ENCODE results near the gene GPN2.
A peak's percentile ranks its signal among the peaks of the same experiment; 100 is the strongest.
"Not testable (repeated sequence)": the region's sequence is repeated elsewhere in the genome, so short reads cannot be mapped to it uniquely, and the experiment has no call there.

Gene GPN2

DNA sequence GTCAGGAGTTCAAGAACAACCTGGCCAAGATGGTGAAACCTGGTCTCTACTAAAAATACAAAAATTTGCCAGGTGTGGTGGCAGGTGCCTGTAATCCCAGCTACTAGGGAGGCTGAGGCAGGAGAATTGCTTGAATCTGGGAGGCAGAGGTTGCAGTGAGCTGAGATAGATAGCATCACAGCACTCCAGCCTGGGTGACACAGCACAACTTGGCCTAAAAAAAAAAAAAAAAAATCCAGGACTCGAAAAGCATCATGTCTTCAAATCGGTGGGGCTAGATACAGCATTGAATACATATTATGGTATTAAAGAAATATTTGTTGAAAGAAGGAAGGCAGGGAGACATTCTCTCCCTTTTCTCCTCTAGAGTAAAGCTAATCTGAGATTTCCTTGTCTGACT lies 17.0 kb downstream of the GPN2 start:
- H3K36me3 ChIP-seq (ENCODE audit: control insufficient read depth in 1 of 2, insufficient read depth in 2 of 2, low read length in 2 of 2): peaks cover 12 to 18% of the 10 kb centered on the region in 2 donors
- not testable (repeated sequence) for H3K4me3 ChIP-seq (ENCODE audit: low read depth in 1 of 2, low read length in 2 of 2); H3K27ac ChIP-seq (ENCODE audit: low read length); H3K27me3 ChIP-seq (ENCODE audit: low read depth, low read length); H3K4me1 ChIP-seq (ENCODE audit: control insufficient read depth in 1 of 2, insufficient read depth in 2 of 2, low read length in 2 of 2); H3K9me3 ChIP-seq (ENCODE audit: control insufficient read depth in 1 of 2, low read length in 2 of 2)

DNA sequence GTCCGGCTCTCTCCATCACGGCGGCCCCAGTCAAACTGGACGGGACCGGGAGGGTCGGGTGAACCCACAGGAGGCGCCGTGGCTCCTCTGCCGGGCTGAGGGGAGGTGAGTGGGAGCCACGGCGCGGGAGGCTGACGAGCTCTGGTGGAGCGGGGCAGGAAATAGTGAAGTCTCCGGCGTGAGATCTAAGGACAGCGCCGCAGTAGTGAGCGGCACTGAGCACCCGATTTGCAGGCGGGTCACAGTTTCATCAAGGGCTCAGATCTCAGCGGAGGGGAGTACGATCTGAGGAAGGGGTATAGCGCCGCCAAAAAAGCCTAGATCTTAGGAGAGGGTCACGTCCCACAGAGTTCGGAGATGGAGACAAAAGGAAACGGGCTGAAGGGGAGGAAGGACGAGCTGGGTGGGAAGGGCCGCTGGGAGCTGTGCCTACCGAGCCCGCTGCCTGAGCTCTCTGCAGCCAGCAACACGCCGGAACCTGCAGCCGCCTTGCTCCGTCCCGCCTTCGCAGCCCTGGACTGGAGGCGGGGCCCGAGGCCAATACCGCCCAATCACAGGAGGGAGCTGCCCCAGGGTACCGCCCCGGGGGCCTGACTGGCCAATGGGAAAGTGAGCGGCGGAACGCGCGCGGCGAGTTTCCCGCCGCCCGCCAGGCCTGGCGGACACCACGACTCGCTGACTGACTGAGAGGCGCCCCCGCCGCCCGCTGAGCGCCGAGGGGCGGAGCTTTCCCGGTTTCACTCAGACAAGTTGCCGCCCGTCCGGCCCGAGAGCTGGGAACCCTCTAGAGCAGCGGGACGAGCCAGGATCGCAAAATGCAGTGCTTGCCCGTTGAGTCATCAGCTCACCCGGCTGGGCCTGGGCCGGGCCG lies 25.2 kb downstream of the GPN2 start:
- H3K4me3 ChIP-seq (ENCODE audit: low read depth in 1 of 2, low read length in 2 of 2): peak overlapping the region; percentile 70
- no peaks in the 10 kb centered on the region for H3K36me3 ChIP-seq (ENCODE audit: control insufficient read depth in 1 of 2, insufficient read depth in 2 of 2, low read length in 2 of 2)
- H3K4me1 ChIP-seq (ENCODE audit: control insufficient read depth in 1 of 2, insufficient read depth in 2 of 2, low read length in 2 of 2): peaks cover 0 to 9% of the 10 kb centered on the region in 2 donors
- H3K27ac ChIP-seq (ENCODE audit: low read length): peak overlapping the region; percentile 93
- H3K9me3 ChIP-seq (ENCODE audit: control insufficient read depth in 1 of 2, low read length in 2 of 2): no peaks in the 10 kb centered on the region
- no peaks in the 10 kb centered on the region for H3K27me3 ChIP-seq (ENCODE audit: low read depth, low read length)

DNA sequence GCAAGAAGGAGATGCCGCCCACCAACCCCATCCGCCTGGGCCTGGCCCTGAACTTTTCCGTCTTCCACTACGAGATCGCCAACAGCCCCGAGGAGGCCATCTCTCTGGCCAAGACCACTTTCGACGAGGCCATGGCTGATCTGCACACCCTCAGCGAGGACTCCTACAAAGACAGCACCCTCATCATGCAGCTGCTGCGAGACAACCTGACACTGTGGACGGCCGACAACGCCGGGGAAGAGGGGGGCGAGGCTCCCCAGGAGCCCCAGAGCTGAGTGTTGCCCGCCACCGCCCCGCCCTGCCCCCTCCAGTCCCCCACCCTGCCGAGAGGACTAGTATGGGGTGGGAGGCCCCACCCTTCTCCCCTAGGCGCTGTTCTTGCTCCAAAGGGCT lies 26.4 kb downstream of the GPN2 start:
- Histone ChIP-seq H3K36me3 (ENCODE audit: control insufficient read depth in 1 of 2, insufficient read depth in 2 of 2, low read length in 2 of 2) (no peaks in the 10 kb centered on the region), H3K4me3 (ENCODE audit: low read depth in 1 of 2, low read length in 2 of 2) (peak overlapping the region; percentile 70), H3K27me3 (ENCODE audit: low read depth, low read length) (no peaks in the 10 kb centered on the region), H3K4me1 (ENCODE audit: control insufficient read depth in 1 of 2, insufficient read depth in 2 of 2, low read length in 2 of 2) (peaks cover 0 to 9% of the 10 kb centered on the region in 2 donors), H3K27ac (ENCODE audit: low read length) (peak overlapping the region; percentile 79), H3K9me3 (ENCODE audit: control insufficient read depth in 1 of 2, low read length in 2 of 2) (no peaks in the 10 kb centered on the region)

DNA sequence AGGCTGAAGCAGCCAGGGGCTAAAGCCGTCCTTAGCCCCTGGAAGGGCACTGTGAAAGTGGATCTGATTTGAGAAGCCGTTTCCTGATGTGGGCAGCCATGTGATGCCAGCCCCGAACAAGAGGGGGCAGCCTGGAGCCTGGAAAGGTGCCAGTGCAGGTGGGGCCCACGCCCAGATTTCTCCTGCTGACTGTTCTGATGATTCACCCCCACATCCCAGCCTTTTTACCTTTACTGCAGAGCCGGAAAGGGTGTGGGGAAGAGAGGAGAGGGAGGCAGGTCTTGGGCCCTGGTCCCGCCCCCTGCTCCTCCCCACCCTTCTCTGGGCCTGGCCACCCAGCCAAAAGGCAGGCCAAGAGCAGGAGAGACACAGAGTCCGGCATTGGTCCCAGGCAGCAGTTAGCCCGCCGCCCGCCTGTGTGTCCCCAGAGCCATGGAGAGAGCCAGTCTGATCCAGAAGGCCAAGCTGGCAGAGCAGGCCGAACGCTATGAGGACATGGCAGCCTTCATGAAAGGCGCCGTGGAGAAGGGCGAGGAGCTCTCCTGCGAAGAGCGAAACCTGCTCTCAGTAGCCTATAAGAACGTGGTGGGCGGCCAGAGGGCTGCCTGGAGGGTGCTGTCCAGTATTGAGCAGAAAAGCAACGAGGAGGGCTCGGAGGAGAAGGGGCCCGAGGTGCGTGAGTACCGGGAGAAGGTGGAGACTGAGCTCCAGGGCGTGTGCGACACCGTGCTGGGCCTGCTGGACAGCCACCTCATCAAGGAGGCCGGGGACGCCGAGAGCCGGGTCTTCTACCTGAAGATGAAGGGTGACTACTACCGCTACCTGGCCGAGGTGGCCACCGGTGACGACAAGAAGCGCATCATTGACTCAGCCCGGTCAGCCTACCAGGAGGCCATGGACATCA lies 27.1 kb downstream of the GPN2 start, which contains the start of gene SFN:
SFN (plus strand) TSS at position 369 of the 904 bp plus-strand sequence; CDS start at position 433, 64 bp downstream.
- Histone ChIP-seq H3K27me3 (ENCODE audit: low read depth, low read length) (no peaks in the 10 kb centered on the region), H3K27ac (ENCODE audit: low read length) (peak within 1 kb of the TSS; percentile 79), H3K9me3 (ENCODE audit: control insufficient read depth in 1 of 2, low read length in 2 of 2) (no peaks in the 10 kb centered on the region), H3K4me3 (ENCODE audit: low read depth in 1 of 2, low read length in 2 of 2) (peak within 1 kb of the TSS; percentile 70), H3K4me1 (ENCODE audit: control insufficient read depth in 1 of 2, insufficient read depth in 2 of 2, low read length in 2 of 2) (peaks cover 0 to 9% of the 10 kb centered on the region in 2 donors), H3K36me3 (ENCODE audit: control insufficient read depth in 1 of 2, insufficient read depth in 2 of 2, low read length in 2 of 2) (peaks cover 0 to 3% of the 10 kb centered on the region in 2 donors)

DNA sequence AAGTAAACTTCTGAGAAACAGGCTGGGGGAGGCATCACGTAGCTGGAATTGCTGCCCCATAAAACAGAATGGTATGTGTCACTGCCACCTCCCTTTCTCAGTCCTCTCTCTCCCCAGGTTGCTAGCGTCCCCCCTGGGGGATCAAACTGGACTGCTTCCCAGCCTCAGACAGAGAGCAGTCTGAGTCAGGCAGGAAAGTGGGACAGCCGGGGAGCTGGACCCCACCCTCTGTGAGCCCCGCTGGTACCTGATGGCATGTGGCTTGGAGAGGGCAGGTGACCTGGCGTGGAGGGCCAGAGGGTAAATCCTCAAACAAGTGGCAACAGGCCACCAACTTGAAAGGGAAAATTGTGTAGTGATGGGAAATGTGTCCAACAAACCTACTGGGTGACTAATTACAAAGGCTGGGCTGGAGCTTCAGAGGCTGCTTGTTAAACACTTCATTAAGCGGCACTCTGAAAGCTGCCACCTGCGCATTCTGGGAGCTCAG lies 28.1 kb downstream of the GPN2 start:
- Histone ChIP-seq H3K4me3 (ENCODE audit: low read depth in 1 of 2, low read length in 2 of 2) (no peak overlapping the region), H3K27ac (ENCODE audit: low read length) (no peak overlapping the region), H3K27me3 (ENCODE audit: low read depth, low read length) (no peaks in the 10 kb centered on the region), H3K36me3 (ENCODE audit: control insufficient read depth in 1 of 2, insufficient read depth in 2 of 2, low read length in 2 of 2) (peaks cover 0 to 10% of the 10 kb centered on the region in 2 donors), H3K9me3 (ENCODE audit: control insufficient read depth in 1 of 2, low read length in 2 of 2) (no peaks in the 10 kb centered on the region), H3K4me1 (ENCODE audit: control insufficient read depth in 1 of 2, insufficient read depth in 2 of 2, low read length in 2 of 2) (peaks cover 0 to 9% of the 10 kb centered on the region in 2 donors)

DNA sequence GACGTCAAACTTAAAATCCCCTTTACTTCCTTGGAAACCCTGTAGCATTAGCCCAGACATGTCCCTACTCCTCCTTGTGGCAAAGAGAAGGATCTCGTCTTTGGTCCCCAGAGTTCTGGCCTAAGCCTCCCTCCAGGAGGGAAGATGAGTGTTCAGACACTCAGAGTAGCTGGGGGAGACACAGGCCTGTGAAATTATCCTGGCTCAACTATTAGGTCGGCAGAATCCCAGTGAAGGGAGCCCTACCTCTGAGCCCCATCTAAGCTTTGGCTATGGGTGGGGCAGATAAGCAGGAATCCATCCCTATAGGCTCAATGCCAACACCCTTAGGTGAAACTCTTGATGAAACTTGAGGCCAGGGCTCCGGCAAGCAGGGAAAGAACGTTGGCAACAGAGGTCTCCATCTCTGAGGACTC lies 28.8 kb downstream of the GPN2 start:
- Histone ChIP-seq H3K27ac (ENCODE audit: low read length) (no peak overlapping the region), H3K4me1 (ENCODE audit: control insufficient read depth in 1 of 2, insufficient read depth in 2 of 2, low read length in 2 of 2) (peaks cover 0 to 9% of the 10 kb centered on the region in 2 donors), H3K27me3 (ENCODE audit: low read depth, low read length) (no peaks in the 10 kb centered on the region), H3K9me3 (ENCODE audit: control insufficient read depth in 1 of 2, low read length in 2 of 2) (no peaks in the 10 kb centered on the region), H3K4me3 (ENCODE audit: low read depth in 1 of 2, low read length in 2 of 2) (no peak overlapping the region), H3K36me3 (ENCODE audit: control insufficient read depth in 1 of 2, insufficient read depth in 2 of 2, low read length in 2 of 2) (peaks cover 0 to 16% of the 10 kb centered on the region in 2 donors)

DNA sequence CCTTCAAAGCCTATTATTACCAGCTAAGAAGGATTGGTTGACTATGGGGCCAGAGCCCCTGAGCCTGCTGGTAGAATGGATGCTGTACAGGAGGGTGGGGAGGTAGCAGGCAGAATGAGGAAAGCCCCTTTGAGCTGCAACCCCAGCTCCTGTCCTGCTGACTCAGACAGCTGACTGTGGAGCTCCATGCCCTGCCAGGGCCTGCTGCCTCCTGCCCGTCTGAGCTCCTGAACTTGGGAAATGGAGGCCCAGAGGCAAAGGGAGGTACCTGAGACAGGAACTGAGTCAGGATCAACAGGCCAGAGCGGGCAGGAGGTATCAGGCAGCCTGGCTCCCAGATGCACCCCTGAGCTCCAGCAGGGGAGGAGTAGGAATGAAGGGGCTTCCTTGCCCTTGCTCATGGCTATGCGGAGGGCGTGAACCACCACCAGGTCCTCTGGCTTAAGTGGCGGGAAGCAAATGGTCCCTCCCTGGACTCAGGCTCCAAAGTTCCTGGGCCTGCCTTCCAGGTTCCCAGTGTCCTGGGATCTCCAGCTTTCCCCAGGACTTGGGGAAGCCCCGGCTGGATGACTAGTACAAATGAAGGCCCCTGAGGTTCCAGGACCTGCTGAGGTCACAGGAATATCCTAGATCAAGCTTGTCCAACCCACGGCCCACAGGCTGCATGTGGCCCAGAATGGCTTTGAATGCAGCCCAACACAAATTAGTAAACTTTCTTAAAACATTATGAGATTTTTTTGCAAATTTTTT lies 31.0 kb downstream of the GPN2 start:
- H3K4me3 ChIP-seq (ENCODE audit: low read depth in 1 of 2, low read length in 2 of 2): no peak overlapping the region
- H3K36me3 ChIP-seq (ENCODE audit: control insufficient read depth in 1 of 2, insufficient read depth in 2 of 2, low read length in 2 of 2): peaks cover 8 to 37% of the 10 kb centered on the region in 2 donors
- H3K4me1 ChIP-seq (ENCODE audit: control insufficient read depth in 1 of 2, insufficient read depth in 2 of 2, low read length in 2 of 2): peaks cover 0 to 4% of the 10 kb centered on the region in 2 donors
- H3K9me3 ChIP-seq (ENCODE audit: control insufficient read depth in 1 of 2, low read length in 2 of 2): no peaks in the 10 kb centered on the region
- H3K27ac ChIP-seq (ENCODE audit: low read length): no peak overlapping the region
- H3K27me3 ChIP-seq (ENCODE audit: low read depth, low read length): no peaks in the 10 kb centered on the region

DNA sequence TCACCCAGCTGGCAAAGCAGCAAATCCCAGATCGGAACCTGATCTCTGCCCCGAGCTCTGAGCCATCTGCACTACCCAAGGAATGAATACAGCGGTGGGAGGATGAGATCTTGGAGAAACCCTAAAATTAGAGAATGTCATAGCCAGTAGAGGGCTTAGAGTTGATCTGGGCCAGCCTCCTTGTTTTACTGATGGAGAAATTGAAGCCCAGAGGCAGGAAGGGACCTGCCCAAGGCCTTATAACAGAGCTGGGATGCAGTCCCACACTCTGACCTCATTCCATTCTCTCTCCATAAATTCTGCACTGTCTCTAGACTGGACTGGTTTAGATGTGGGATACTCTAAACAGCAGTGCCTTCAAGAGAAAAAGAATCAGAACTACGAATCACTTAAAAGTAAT lies 31.9 kb downstream of the GPN2 start:
- Histone ChIP-seq H3K9me3 (ENCODE audit: control insufficient read depth in 1 of 2, low read length in 2 of 2) (no peaks in the 10 kb centered on the region), H3K4me3 (ENCODE audit: low read depth in 1 of 2, low read length in 2 of 2) (no peak overlapping the region), H3K27ac (ENCODE audit: low read length) (no peak overlapping the region), H3K36me3 (ENCODE audit: control insufficient read depth in 1 of 2, insufficient read depth in 2 of 2, low read length in 2 of 2) (peaks cover 17 to 46% of the 10 kb centered on the region in 2 donors), H3K27me3 (ENCODE audit: low read depth, low read length) (no peaks in the 10 kb centered on the region), H3K4me1 (ENCODE audit: control insufficient read depth in 1 of 2, insufficient read depth in 2 of 2, low read length in 2 of 2) (no peaks in the 10 kb centered on the region)

DNA sequence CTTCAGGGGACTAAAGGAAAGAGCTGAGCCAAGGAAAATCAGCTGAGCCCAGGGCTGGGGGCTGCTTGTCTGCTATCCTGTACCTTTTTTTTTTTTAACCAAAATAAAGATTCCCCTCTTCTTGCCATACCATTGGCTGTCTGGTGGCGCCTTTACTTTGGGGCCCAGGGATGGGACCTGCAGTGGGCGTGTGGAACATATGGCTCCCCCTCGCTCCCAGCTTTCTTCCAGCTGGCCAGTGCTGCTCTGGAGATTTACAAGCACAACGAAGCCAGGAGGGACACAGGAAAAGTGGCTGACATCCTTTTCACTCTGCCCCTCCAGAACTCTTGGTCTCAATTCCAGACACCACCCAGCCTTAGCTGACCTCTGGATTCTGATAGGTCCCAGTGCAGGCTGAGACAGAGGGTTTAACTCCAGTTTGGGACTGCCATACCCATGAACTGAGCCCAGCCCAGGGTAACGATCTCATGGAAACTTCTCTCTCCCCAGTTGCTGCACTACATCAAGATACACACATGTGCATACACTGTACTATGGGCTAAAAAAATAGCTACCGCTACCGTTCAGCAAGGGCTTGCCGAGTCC lies 32.5 kb downstream of the GPN2 start:
- Histone ChIP-seq H3K4me3 (ENCODE audit: low read depth in 1 of 2, low read length in 2 of 2) (no peak overlapping the region), H3K36me3 (ENCODE audit: control insufficient read depth in 1 of 2, insufficient read depth in 2 of 2, low read length in 2 of 2) (peaks cover 21 to 52% of the 10 kb centered on the region in 2 donors), H3K9me3 (ENCODE audit: control insufficient read depth in 1 of 2, low read length in 2 of 2) (no peaks in the 10 kb centered on the region), H3K4me1 (ENCODE audit: control insufficient read depth in 1 of 2, insufficient read depth in 2 of 2, low read length in 2 of 2) (no peaks in the 10 kb centered on the region), H3K27ac (ENCODE audit: low read length) (no peak overlapping the region), H3K27me3 (ENCODE audit: low read depth, low read length) (no peaks in the 10 kb centered on the region)

DNA sequence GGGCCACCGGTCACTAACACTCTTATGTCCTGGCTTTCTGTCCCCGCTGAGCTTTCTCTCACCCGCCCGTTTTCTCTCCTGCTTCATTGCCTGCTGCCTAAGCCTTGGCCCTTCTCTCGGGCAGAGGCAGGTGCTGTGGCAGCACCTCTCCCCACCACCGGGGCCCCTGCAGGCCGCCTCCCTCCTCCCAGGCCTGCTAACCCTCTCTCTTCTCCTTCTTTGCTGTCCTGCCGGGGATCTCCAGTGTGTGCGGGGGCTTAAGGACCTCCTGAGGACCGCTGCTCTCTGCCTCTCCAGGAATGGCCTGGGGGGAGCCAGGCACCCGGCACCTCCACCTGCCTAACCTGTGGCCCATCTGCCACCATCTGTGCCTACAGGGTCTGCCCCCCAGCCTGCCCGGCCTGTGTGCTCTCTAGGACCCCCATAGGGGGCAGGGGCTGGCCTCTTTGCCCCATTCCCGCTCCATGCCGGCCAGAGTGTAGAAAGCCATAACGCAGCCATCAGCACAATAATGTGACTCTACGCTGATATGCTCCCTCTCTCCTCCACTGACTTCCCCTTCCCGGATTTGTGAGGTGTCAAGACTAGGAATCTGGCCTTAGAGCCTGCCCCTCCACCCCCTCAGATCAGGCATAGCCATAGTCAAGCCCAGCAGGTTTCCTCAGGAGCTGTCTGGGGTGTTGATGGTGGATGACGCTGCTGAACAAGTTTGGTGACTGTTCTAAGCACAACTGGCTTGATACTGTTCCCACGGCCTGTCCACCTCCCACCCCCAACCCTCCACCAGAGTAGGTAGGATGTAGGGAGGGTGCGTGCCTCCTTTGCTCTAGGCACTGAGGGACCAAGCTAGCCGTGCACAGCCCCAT lies 33.2 kb downstream of the GPN2 start:
- Histone ChIP-seq H3K27ac (ENCODE audit: low read length) (no peak overlapping the region), H3K4me1 (ENCODE audit: control insufficient read depth in 1 of 2, insufficient read depth in 2 of 2, low read length in 2 of 2) (no peaks in the 10 kb centered on the region), H3K27me3 (ENCODE audit: low read depth, low read length) (no peaks in the 10 kb centered on the region), H3K9me3 (ENCODE audit: control insufficient read depth in 1 of 2, low read length in 2 of 2) (no peaks in the 10 kb centered on the region), H3K36me3 (ENCODE audit: control insufficient read depth in 1 of 2, insufficient read depth in 2 of 2, low read length in 2 of 2) (peaks cover 25 to 59% of the 10 kb centered on the region in 2 donors), H3K4me3 (ENCODE audit: low read depth in 1 of 2, low read length in 2 of 2) (no peak overlapping the region)
